HG03135 (cell line): Measurements from ENCODE around the gene LSM7.
A peak's percentile ranks its signal among the peaks of the same experiment; 100 is the strongest.
"Not testable (repeated sequence)": the region's sequence is repeated elsewhere in the genome, so short reads cannot be mapped to it uniquely, and the experiment has no call there.

Experiments
- ATAC-seq: cut with Tn5 transposase; IDR thresholded peaks from one replicate; pipeline ENCODE4 v1.9.1; 2021; ENCODE audit warnings: mild to moderate bottlenecking, moderate library complexity; ENCODE audit not compliant: unreplicated experiment

The LSM7 gene

GRCh38 chr19:2282062-2282861 is 46.1 kb downstream of the LSM7 start, which contains the start of gene PEAK3:
TSS of gene PEAK3 (minus strand) at chr19:2282175. CDS start at chr19:2280931, 1,244 bp downstream.
- ATAC-seq, result no peak

GRCh38 chr19:2281265-2282061 is 46.9 kb downstream of the LSM7 start:
- ATAC-seq, result not testable (repeated sequence)

- no peak for ATAC-seq
Measured at GRCh38 chr19:2280633-2281264, 47.6 kb downstream of the LSM7 start.

GRCh38 chr19:2278459-2279158 is 49.8 kb downstream of the LSM7 start:
- no peak for ATAC-seq

- no peak for ATAC-seq
Measured at GRCh38 chr19:2277138-2277537, 51.2 kb downstream of the LSM7 start.

GRCh38 chr19:2276429-2276986 is 51.9 kb downstream of the LSM7 start:
- no peak for ATAC-seq

GRCh38 chr19:2275588-2276428 is 52.6 kb downstream of the LSM7 start:
- no peak for ATAC-seq

- no peak for ATAC-seq
Measured at GRCh38 chr19:2274931-2275535, 53.4 kb downstream of the LSM7 start.

- ATAC-seq, result no peak
Measured at GRCh38 chr19:2274185-2274711, 54.1 kb downstream of the LSM7 start.

GRCh38 chr19:2273356-2274184 is 54.8 kb downstream of the LSM7 start:
- ATAC-seq, result peak; percentile 29
